Trophoblast cell (in vitro differentiated cells and primary cell): Measurements from ENCODE around the gene RNGTT.

Experiments
- DNase-seq, 2 donors: peaks; one replicate each; pipeline ENCODE4 v3.0.0-alpha.2; 2016
- H2AFZ ChIP-seq: 2 replicates; pipeline ENCODE4 v1.6.1; 2013; ENCODE audit warnings: low read length, moderate library complexity, mild to moderate bottlenecking; ENCODE audit not compliant: insufficient read depth, poor library complexity
- H2AK5ac ChIP-seq: 2 replicates; pipeline ENCODE4 v1.6.1; 2013; ENCODE audit warnings: mild to moderate bottlenecking, low read length
- H2BK120ac ChIP-seq: 2 replicates; pipeline ENCODE4 v1.6.1; 2013; ENCODE audit warnings: low read length, mild to moderate bottlenecking, moderate library complexity; ENCODE audit not compliant: insufficient read depth, poor library complexity
- H2BK12ac ChIP-seq: 2 replicates; pipeline ENCODE4 v1.6.1; 2013; ENCODE audit warnings: mild to moderate bottlenecking, low read length, moderate library complexity
- H2BK5ac ChIP-seq: 2 replicates; pipeline ENCODE4 v1.6.1; 2013; ENCODE audit warnings: low read length, low read depth, moderate library complexity, mild to moderate bottlenecking; ENCODE audit not compliant: poor library complexity
- H3K14ac ChIP-seq: 2 replicates; pipeline ENCODE4 v1.6.1; 2013; ENCODE audit warnings: mild to moderate bottlenecking, low read length
- H3K18ac ChIP-seq: 2 replicates; pipeline ENCODE4 v1.6.1; 2013; ENCODE audit warnings: mild to moderate bottlenecking, low read length
- H3K23ac ChIP-seq: 2 replicates; pipeline ENCODE4 v1.6.1; 2013; ENCODE audit warnings: low read length
- H3K27ac ChIP-seq: 2 replicates; pipeline ENCODE4 v1.5.1; 2013; ENCODE audit warnings: low read depth, mild to moderate bottlenecking, inconsistent platforms, low read length, moderate library complexity
- H3K27me3 ChIP-seq: 2 replicates; pipeline ENCODE4 v1.6.1; 2013; ENCODE audit warnings: inconsistent platforms, mild to moderate bottlenecking, low read length, moderate library complexity; ENCODE audit not compliant: insufficient read depth
- H3K36me3 ChIP-seq, 2 experiments: 1 replicate in 1 of 2; 2 replicates in 1 of 2; pipeline ENCODE4 v1.6.1; 2013; ENCODE audit warnings: low read length in 2 of 2, mild to moderate bottlenecking in 2 of 2, moderate library complexity in 1 of 2; ENCODE audit not compliant: insufficient read depth in 2 of 2, control insufficient read depth in 1 of 2
- H3K4ac ChIP-seq: 2 replicates; pipeline ENCODE4 v1.6.1; 2013; ENCODE audit warnings: low read depth, mild to moderate bottlenecking, low read length, moderate library complexity
- H3K4me1 ChIP-seq, 2 experiments: 1 replicate in 1 of 2; 2 replicates in 1 of 2; pipeline ENCODE4 v1.6.1; 2013; ENCODE audit warnings: low read length in 2 of 2, mild to moderate bottlenecking in 2 of 2, moderate library complexity in 1 of 2; ENCODE audit not compliant: insufficient read depth in 2 of 2, control insufficient read depth in 1 of 2
- H3K4me2 ChIP-seq: 2 replicates; pipeline ENCODE4 v1.6.1; 2013; ENCODE audit warnings: inconsistent platforms, mild to moderate bottlenecking, low read length, moderate library complexity
- H3K4me3 ChIP-seq: 2 replicates; pipeline ENCODE4 v1.5.1; 2013; ENCODE audit warnings: mild to moderate bottlenecking, low read depth, low read length, inconsistent platforms
- H3K79me1 ChIP-seq: one replicate; pipeline ENCODE4 v1.6.1; 2013; ENCODE audit warnings: low read length
- H3K79me2 ChIP-seq: 2 replicates; pipeline ENCODE4 v1.6.1; 2013; ENCODE audit warnings: low read length, mild to moderate bottlenecking; ENCODE audit not compliant: control insufficient read depth, insufficient read depth, poor library complexity
- H3K9ac ChIP-seq: 2 replicates; pipeline ENCODE4 v1.6.1; 2013; ENCODE audit warnings: mild to moderate bottlenecking, low read length
- H3K9me3 ChIP-seq: 2 replicates; pipeline ENCODE4 v1.6.1; 2013; ENCODE audit warnings: low read depth, mild to moderate bottlenecking, control low read depth, inconsistent platforms, low read length; ENCODE audit not compliant: insufficient read depth
- H4K12ac ChIP-seq: 2 replicates; pipeline ENCODE4 v1.6.1; 2013; ENCODE audit warnings: low read depth, mild to moderate bottlenecking, low read length, moderate library complexity
- H4K8ac ChIP-seq: 2 replicates; pipeline ENCODE4 v1.6.1; 2013; ENCODE audit warnings: low read depth, mild to moderate bottlenecking, low read length, moderate library complexity
- H4K91ac ChIP-seq: one replicate; pipeline ENCODE4 v1.6.1; 2013; ENCODE audit warnings: low read depth, mild to moderate bottlenecking, low read length, moderate library complexity
- WGBS: extraction: QIAGEN DNeasy Blood & Tissue Kit; methylation state at CpG from one replicate; pipeline ENCODE4 v1.1.7; 2013; ENCODE audit warnings: missing lambda C conversion rate; ENCODE audit not compliant: insufficient read length, insufficient coverage; ENCODE audit errors: extremely low coverage; 5-methylcytosine and 5-hydroxymethylcytosine counted together

Gene RNGTT

DNA sequence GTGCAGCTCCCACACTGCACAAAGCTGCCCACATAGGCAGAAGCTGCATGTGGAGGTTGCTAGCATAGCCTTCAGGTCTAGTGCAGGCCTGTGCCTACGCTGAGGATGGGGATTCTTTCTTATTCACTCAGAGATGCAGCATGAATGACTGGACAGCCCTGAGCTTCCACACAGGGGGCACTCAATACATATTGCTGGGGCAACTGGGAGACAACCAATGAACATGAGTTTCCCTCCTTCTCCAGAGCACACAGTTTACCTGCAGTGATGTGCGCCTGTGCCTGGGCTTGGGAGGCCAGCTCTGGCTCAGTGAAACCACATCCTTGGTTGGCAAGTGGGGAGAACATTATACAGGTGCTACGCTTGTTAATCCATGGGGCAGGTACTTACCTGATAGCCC lies 389.9 kb downstream of the RNGTT start:
- H2BK120ac ChIP-seq, result no peak overlapping the region
- H4K91ac ChIP-seq, result no peak overlapping the region
- H3K79me2 ChIP-seq, result no peaks in the 10 kb centered on the region
- H3K14ac ChIP-seq, result no peak overlapping the region
- H3K4me3 ChIP-seq, result no peak overlapping the region
- no peak overlapping the region for H3K18ac ChIP-seq
- H3K36me3 ChIP-seq, result no peaks in the 10 kb centered on the region
- no peak overlapping the region for H2BK5ac ChIP-seq
- peaks cover 2% of the 10 kb centered on the region for H3K9me3 ChIP-seq
- H4K8ac ChIP-seq, result no peak overlapping the region
- H3K27me3 ChIP-seq, result no peaks in the 10 kb centered on the region
- no peaks in the 10 kb centered on the region for H3K4me1 ChIP-seq
- H3K4me2 ChIP-seq, result no peak overlapping the region
- no peak overlapping the region for H2AK5ac ChIP-seq
- H3K9ac ChIP-seq, result no peak overlapping the region
- H3K27ac ChIP-seq, result no peak overlapping the region
- WGBS, result no CpG with 5 or more reads among the region's 3 CpGs
- H2BK12ac ChIP-seq, result no peak overlapping the region
- no peak for DNase-seq
- H3K4ac ChIP-seq, result no peak overlapping the region
- no peak overlapping the region for H2AFZ ChIP-seq
- H3K79me1 ChIP-seq, result no peaks in the 10 kb centered on the region
- no peak overlapping the region for H4K12ac ChIP-seq
- no peak overlapping the region for H3K23ac ChIP-seq

GRCh38 chr6:88572449-88573139 lies 390.8 kb downstream of the RNGTT start:
- Histone ChIP-seq H3K36me3 (no peaks in the 10 kb centered on the region), H3K4me1 (no peaks in the 10 kb centered on the region), H3K4ac (no peak overlapping the region), H3K23ac (no peak overlapping the region), H2BK120ac (no peak overlapping the region), H3K27ac (no peak overlapping the region), H3K14ac (no peak overlapping the region), H3K18ac (no peak overlapping the region), H3K4me2 (no peak overlapping the region), H2BK12ac (no peak overlapping the region), H3K27me3 (no peaks in the 10 kb centered on the region), H3K9me3 (peaks cover 2% of the 10 kb centered on the region), H3K4me3 (no peak overlapping the region), H4K91ac (no peak overlapping the region), H2BK5ac (no peak overlapping the region), H3K79me2 (no peaks in the 10 kb centered on the region), H4K12ac (no peak overlapping the region), H4K8ac (no peak overlapping the region), H2AK5ac (no peak overlapping the region), H2AFZ (no peak overlapping the region), H3K79me1 (no peaks in the 10 kb centered on the region), H3K9ac (no peak overlapping the region)
- no peak for DNase-seq
- WGBS, result no CpG with 5 or more reads among the region's 3 CpGs

GRCh38 chr6:88569959-88570358 lies 393.5 kb downstream of the RNGTT start:
- H4K12ac ChIP-seq, result no peak overlapping the region
- no peak overlapping the region for H2AK5ac ChIP-seq
- no peak for DNase-seq
- H3K4me2 ChIP-seq, result no peak overlapping the region
- H3K4me1 ChIP-seq, result no peaks in the 10 kb centered on the region
- H3K36me3 ChIP-seq, result no peaks in the 10 kb centered on the region
- no peak overlapping the region for H3K4me3 ChIP-seq
- H3K4ac ChIP-seq, result no peak overlapping the region
- no peak overlapping the region for H3K9ac ChIP-seq
- H3K14ac ChIP-seq, result no peak overlapping the region
- no peak overlapping the region for H4K91ac ChIP-seq
- no peaks in the 10 kb centered on the region for H3K27me3 ChIP-seq
- H2BK120ac ChIP-seq, result no peak overlapping the region
- H3K9me3 ChIP-seq, result peaks cover 3% of the 10 kb centered on the region
- no peaks in the 10 kb centered on the region for H3K79me1 ChIP-seq
- H3K18ac ChIP-seq, result no peak overlapping the region
- H3K23ac ChIP-seq, result no peak overlapping the region
- no peak overlapping the region for H2BK12ac ChIP-seq
- no peak overlapping the region for H2AFZ ChIP-seq
- H4K8ac ChIP-seq, result no peak overlapping the region
- no peak overlapping the region for H2BK5ac ChIP-seq
- H3K27ac ChIP-seq, result no peak overlapping the region
- H3K79me2 ChIP-seq, result no peaks in the 10 kb centered on the region

DNA sequence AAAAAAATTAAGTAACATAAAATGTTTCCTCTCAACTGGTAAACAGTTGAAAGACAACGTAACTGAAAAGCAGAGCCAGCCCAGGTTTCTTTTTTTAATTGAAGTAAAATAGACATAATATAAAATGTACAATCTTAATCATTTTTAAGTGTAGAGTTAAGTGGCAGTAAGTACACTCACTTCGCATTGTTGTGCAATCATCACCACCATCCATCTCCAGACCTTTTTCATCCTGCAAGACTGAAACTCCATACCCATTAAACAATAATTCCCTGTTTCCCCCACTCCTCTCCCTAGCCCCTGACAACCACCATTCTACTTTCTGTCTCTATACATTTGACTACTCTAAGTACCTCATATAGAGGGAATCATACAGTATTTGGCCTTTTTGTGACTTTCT lies 395.7 kb downstream of the RNGTT start:
- H3K4me3 ChIP-seq, result no peak overlapping the region
- H3K14ac ChIP-seq, result no peak overlapping the region

More for the DNA sequence above, 395.7 kb downstream of the RNGTT start:
- Histone ChIP-seq H3K27ac (no peak overlapping the region), H4K8ac (no peak overlapping the region), H3K27me3 (no peaks in the 10 kb centered on the region), H3K4me2 (no peak overlapping the region), H2BK12ac (no peak overlapping the region), H3K4ac (no peak overlapping the region), H2AK5ac (no peak overlapping the region), H3K79me1 (no peaks in the 10 kb centered on the region), H4K91ac (no peak overlapping the region), H2BK120ac (no peak overlapping the region), H3K36me3 (no peaks in the 10 kb centered on the region), H4K12ac (no peak overlapping the region), H3K79me2 (no peaks in the 10 kb centered on the region), H3K18ac (no peak overlapping the region), H3K23ac (no peak overlapping the region), H3K9ac (no peak overlapping the region), H2AFZ (no peak overlapping the region), H3K9me3 (peaks cover 3% of the 10 kb centered on the region), H3K4me1 (no peaks in the 10 kb centered on the region), H2BK5ac (no peak overlapping the region)
- WGBS, result no CpG with 5 or more reads among the region's 2 CpGs
- no peak for DNase-seq
